Measurements from ENCODE around the gene CTNS. TPM values are rescaled to one million over a fixed set of nuclear protein-coding genes. Genes with fewer than 3 reads are reported as not detected.

The CTNS gene
- total and polyA plus RNA-seq, 9 donors: 10.1 to 23.3 (median 14.5) TPM

GRCh38 chr17:3667366-3668278 is 31.1 kb downstream of the CTNS start:
- 1 to 2% (median 1%) methylated on average over 26 to 39 of the region's 39 CpGs for WGBS, 3 donors
- TF ChIP-seq POLR2A (IDR thresholded peaks at IDR 0.05) (peak; percentile 9), EP300 (IDR thresholded peaks at IDR 0.05) (no peak)
- intact Hi-C loops (cut with DNase I): loop anchor here in 1 of 4 donors (10.0 kb wide), 1 partner anchor 133 kb away; no protein-coding TSS in a partner anchor

DNA sequence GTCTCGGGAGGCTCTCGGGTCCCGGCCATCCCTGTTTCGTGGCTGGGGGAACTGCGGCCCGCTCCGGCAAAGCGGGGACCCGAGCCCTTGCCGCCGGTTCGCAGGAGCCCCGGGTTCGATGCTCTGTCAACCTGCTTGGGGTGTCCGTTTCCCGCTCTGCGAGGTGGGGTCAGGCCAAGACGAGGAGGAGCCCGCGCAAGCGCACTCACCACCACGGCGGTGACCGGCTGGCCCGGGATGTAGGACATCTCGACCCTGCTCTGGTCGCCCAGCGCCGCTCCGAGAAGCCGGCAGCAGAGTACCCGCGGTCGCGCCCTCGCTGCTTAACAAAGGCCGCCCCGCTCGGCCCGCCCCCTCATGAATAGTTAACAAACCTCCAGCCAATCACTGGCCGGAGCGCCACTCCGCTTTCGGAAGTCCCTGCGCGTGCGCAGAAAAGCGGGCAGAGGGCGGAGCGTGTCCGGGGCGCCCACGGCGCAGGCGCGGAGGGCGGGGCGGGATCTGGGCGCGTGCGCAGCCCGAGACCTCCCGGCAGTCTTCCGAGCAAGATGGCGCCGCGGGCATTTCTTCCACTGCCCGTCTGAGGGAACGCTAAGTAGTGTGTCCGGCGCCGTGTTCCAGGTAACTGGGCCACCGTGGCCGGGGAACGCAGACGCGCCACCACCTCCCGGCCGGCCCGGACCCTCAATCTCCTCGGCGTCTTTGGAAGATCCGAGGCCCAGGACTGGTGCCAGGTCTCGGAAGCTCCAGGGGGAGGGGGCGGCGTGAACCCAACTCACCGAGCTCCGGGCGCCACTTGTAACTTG is 31.9 kb downstream of the CTNS start, which contains the start of the genes EMC6 and TAX1BP3:
TSS of gene EMC6 (plus strand) at position 534 of the 806 bp plus-strand sequence. CDS start 335 bp downstream, outside the sequence.
TSS of gene TAX1BP3 (minus strand) at position 300 of the 806 bp plus-strand sequence. CDS start at position 248, 52 bp downstream.
- 0% methylated on average over 28 to 89 of the region's 89 CpGs for WGBS, 3 donors

More at GRCh38 chr17:3667366-3668278, 31.1 kb downstream of the CTNS start:
- peaks cover 19% of the 10 kb centered on the region for H3K4me1 ChIP-seq (ENCODE audit: insufficient read depth)
- peak overlapping the region; percentile 88 for H3K4me3 ChIP-seq
- peak; percentile 87 to 93 (median 93) for DNase-seq
- H3K36me3 ChIP-seq: no peaks in the 10 kb centered on the region
- H3K27me3 ChIP-seq: no peaks in the 10 kb centered on the region
- peak overlapping the region; percentile 89 to 93 for H3K27ac ChIP-seq
- no peaks in the 10 kb centered on the region for H3K9me3 ChIP-seq

DNA sequence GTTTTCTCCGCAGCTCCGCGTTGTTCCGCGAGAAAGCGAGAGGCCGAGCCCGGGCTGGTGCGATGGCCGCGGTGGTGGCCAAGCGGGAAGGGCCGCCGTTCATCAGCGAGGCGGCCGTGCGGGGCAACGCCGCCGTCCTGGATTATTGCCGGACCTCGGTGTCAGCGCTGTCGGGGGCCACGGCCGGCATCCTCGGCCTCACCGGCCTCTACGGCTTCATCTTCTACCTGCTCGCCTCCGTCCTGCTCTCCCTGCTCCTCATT is 32.5 kb downstream of the CTNS start:
- Histone ChIP-seq H3K27ac (peak overlapping the region; percentile 68 to 93), H3K4me3 (peak overlapping the region; percentile 88), H3K9me3 (no peaks in the 10 kb centered on the region), H3K36me3 (no peaks in the 10 kb centered on the region), H3K27me3 (no peaks in the 10 kb centered on the region), H3K4me1 (ENCODE audit: insufficient read depth) (peaks cover 19% of the 10 kb centered on the region)
- no peak for DNase-seq
- intact Hi-C loops (cut with DNase I): loop anchor here in 1 of 4 donors (10.0 kb wide), 1 partner anchor 134 kb away; no protein-coding TSS in a partner anchor
- WGBS, 3 donors: 0 to 1% (median 0%) methylated on average over 16 to 32 of the region's 32 CpGs
- TF ChIP-seq EP300 (IDR thresholded peaks at IDR 0.05): no peak
- TF ChIP-seq POLR2A (IDR thresholded peaks at IDR 0.05): no peak
- TF ChIP-seq, protein P1, sequence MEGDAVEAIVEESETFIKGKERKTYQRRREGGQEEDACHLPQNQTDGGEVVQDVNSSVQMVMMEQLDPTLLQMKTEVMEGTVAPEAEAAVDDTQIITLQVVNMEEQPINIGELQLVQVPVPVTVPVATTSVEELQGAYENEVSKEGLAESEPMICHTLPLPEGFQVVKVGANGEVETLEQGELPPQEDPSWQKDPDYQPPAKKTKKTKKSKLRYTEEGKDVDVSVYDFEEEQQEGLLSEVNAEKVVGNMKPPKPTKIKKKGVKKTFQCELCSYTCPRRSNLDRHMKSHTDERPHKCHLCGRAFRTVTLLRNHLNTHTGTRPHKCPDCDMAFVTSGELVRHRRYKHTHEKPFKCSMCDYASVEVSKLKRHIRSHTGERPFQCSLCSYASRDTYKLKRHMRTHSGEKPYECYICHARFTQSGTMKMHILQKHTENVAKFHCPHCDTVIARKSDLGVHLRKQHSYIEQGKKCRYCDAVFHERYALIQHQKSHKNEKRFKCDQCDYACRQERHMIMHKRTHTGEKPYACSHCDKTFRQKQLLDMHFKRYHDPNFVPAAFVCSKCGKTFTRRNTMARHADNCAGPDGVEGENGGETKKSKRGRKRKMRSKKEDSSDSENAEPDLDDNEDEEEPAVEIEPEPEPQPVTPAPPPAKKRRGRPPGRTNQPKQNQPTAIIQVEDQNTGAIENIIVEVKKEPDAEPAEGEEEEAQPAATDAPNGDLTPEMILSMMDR (IDR thresholded peaks at IDR 0.05): no peak

More for the DNA sequence above, 31.9 kb downstream of the CTNS start, which contains the start of the genes EMC6 and TAX1BP3:
- peak; percentile 99 for DNase-seq
- Histone ChIP-seq H3K4me1 (ENCODE audit: insufficient read depth) (peaks cover 19% of the 10 kb centered on the region), H3K27ac (peak within 1 kb of the TSS; percentile 89 to 93), H3K9me3 (no peaks in the 10 kb centered on the region), H3K36me3 (no peaks in the 10 kb centered on the region), H3K27me3 (no peaks in the 10 kb centered on the region), H3K4me3 (peak within 1 kb of the TSS; percentile 88)
- intact Hi-C loops (cut with DNase I): loop anchor here in 1 of 4 donors (10.0 kb wide), 1 partner anchor 134 kb away; no protein-coding TSS in a partner anchor
- TF ChIP-seq EP300 (IDR thresholded peaks at IDR 0.05): no peak
- peak; percentile 75 for TF ChIP-seq POLR2A (IDR thresholded peaks at IDR 0.05)

DNA sequence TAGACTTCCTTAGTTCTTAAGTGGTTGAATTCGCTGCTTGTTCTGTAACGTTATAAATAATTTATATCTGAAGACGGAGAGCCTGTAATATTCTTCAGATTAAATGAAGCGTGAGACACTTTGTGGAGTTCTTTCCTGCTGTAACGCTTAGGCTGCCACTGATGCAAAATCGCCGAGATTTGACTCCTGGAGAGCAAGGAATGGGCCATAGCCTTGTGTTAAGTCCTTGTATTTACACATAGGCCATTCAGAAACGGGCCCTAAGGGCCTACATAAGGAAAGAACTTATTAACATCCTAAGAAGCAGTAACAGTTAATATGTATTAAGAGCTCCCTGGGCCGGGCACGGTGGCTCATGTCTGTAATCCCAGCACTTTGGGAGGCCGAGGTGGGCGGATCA is 33.0 kb downstream of the CTNS start:
- no peak for DNase-seq
- no peaks in the 10 kb centered on the region for H3K27me3 ChIP-seq
- H3K4me3 ChIP-seq: peak overlapping the region; percentile 88
- no peaks in the 10 kb centered on the region for H3K36me3 ChIP-seq
- TF ChIP-seq, protein P1 (IDR thresholded peaks at IDR 0.05): no peak
- TF ChIP-seq POLR2A (IDR thresholded peaks at IDR 0.05) (no peak), EP300 (IDR thresholded peaks at IDR 0.05) (no peak)
- 36 to 39% (median 38%) methylated on average over 12 of the region's 12 CpGs for WGBS, 3 donors
- no peaks in the 10 kb centered on the region for H3K9me3 ChIP-seq
- H3K27ac ChIP-seq: no peak overlapping the region
- peaks cover 19% of the 10 kb centered on the region for H3K4me1 ChIP-seq (ENCODE audit: insufficient read depth)
- intact Hi-C loops (cut with DNase I): loop anchor here in 1 of 4 donors (10.0 kb wide), 1 partner anchor 135 kb away; no protein-coding TSS in a partner anchor

DNA sequence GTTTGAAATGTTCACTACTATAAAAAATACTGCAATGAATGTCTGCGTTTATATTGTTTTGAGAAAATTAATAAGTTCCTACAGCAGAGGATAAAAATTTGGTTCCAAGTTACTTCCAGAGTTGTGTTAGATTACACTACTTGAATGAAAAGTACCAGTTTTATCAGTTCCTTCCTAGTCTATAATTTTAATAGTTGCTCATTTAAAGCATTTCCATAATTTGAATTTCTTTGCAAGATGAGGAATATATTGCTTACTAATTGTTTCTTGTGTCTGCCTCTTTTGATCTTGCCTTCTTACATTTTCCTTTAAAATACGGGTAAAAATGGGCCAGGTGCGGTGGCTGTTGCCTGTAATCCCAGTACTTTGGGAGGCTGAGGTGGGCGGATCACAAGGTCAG is 36.0 kb downstream of the CTNS start:
- WGBS, 3 donors: 85 to 93% (median 88%) methylated on average over 4 of the region's 4 CpGs
- Histone ChIP-seq H3K27me3 (no peaks in the 10 kb centered on the region), H3K4me1 (ENCODE audit: insufficient read depth) (peaks cover 3% of the 10 kb centered on the region), H3K36me3 (no peaks in the 10 kb centered on the region), H3K9me3 (no peaks in the 10 kb centered on the region), H3K27ac (no peak overlapping the region), H3K4me3 (no peak overlapping the region)
- DNase-seq: no peak
- intact Hi-C loops (cut with DNase I): no loop called here
- TF ChIP-seq, protein P1 (IDR thresholded peaks at IDR 0.05): no peak
- TF ChIP-seq POLR2A (IDR thresholded peaks at IDR 0.05) (no peak), EP300 (IDR thresholded peaks at IDR 0.05) (no peak)
